HFFc6 (cell line): Measurements from ENCODE around the gene GPC6. TPM values are rescaled to one million over a fixed set of nuclear protein-coding genes. Genes with fewer than 3 reads are reported as not detected.
A peak's percentile ranks its signal among the peaks of the same experiment; 100 is the strongest.

Source experiments
- DNase-seq: peaks from one replicate; pipeline ENCODE4 v3.0.0-alpha.2; 2018
- H3K27ac Mint-ChIP-seq: 2 replicates; pipeline ENCODE4 v1.8.0; 2020; ENCODE audit warnings: mild to moderate bottlenecking, mixed read lengths
- H3K27me3 Mint-ChIP-seq: 2 replicates; pipeline ENCODE4 v1.8.0; 2021; ENCODE audit warnings: mild to moderate bottlenecking, moderate library complexity, mixed read lengths; ENCODE audit not compliant: insufficient read depth
- H3K36me3 Mint-ChIP-seq: 2 replicates; pipeline ENCODE4 v1.8.0; 2021; ENCODE audit warnings: low read depth, mixed read lengths
- H3K4me1 Mint-ChIP-seq: 2 replicates; pipeline ENCODE4 v1.8.0; 2020; ENCODE audit warnings: low read depth, mixed read lengths
- H3K4me3 Mint-ChIP-seq: 2 replicates; pipeline ENCODE4 v1.8.0; 2020; ENCODE audit warnings: mild to moderate bottlenecking, moderate library complexity, mixed read lengths
- H3K9me3 Mint-ChIP-seq: 2 replicates; pipeline ENCODE4 v1.8.0; 2020; ENCODE audit warnings: mild to moderate bottlenecking, mixed read lengths
- CTCF ChIP-seq: fragments of 200-600 bp; sonication (generic); IDR thresholded peaks from 2 replicates; pipeline ENCODE4 v1.5.0; 2021; ENCODE audit warnings: antibody characterized with exemption, mild to moderate bottlenecking
- total RNA-seq, 6 experiments: library from RNA; stranded (reverse); fragmentation: NEBNext Ultra II Directional; extraction: Animal tissue kit (Norgen Biotek cat#: 25700); gene quantifications; 2 replicates in 1 of 6; 3 replicates in 5 of 6; pipeline ENCODE4 v1.2.3, GENCODE V29; 2021

The GPC6 gene
- total RNA-seq, 6 experiments from 2014 or later: 3.0 to 5.3 (median 4.4) TPM

GRCh38 chr13:94210816-94211215 is 984.2 kb downstream of the GPC6 start:
- no peaks in the 10 kb centered on the region for H3K4me1 Mint-ChIP-seq
- DNase-seq: no peak
- no peaks in the 10 kb centered on the region for H3K9me3 Mint-ChIP-seq
- no peak overlapping the region for H3K27ac Mint-ChIP-seq
- no peaks in the 10 kb centered on the region for H3K36me3 Mint-ChIP-seq
- H3K4me3 Mint-ChIP-seq: no peak overlapping the region
- no peak for TF ChIP-seq CTCF
- H3K27me3 Mint-ChIP-seq: no peaks in the 10 kb centered on the region

GRCh38 chr13:94212196-94212595 is 985.6 kb downstream of the GPC6 start:
- no peak for TF ChIP-seq CTCF
- Mint-ChIP-seq H3K36me3 (no peaks in the 10 kb centered on the region), H3K4me1 (peaks cover 4% of the 10 kb centered on the region), H3K27ac (no peak overlapping the region), H3K4me3 (no peak overlapping the region), H3K27me3 (no peaks in the 10 kb centered on the region), H3K9me3 (no peaks in the 10 kb centered on the region)
- DNase-seq: no peak

- H3K36me3 Mint-ChIP-seq: no peaks in the 10 kb centered on the region
- H3K4me1 Mint-ChIP-seq: peaks cover 16% of the 10 kb centered on the region
- no peak for TF ChIP-seq CTCF
- H3K4me3 Mint-ChIP-seq: no peak overlapping the region
- H3K27ac Mint-ChIP-seq: no peak overlapping the region
- H3K9me3 Mint-ChIP-seq: no peaks in the 10 kb centered on the region
- H3K27me3 Mint-ChIP-seq: no peaks in the 10 kb centered on the region
- DNase-seq: no peak
Measured at GRCh38 chr13:94214121-94214520, 987.5 kb downstream of the GPC6 start.

- peaks cover 16% of the 10 kb centered on the region for H3K4me1 Mint-ChIP-seq
- H3K27ac Mint-ChIP-seq: no peak overlapping the region
- H3K9me3 Mint-ChIP-seq: no peaks in the 10 kb centered on the region
Measured at GRCh38 chr13:94214975-94215374, 988.4 kb downstream of the GPC6 start.

GRCh38 chr13:94216476-94216875 is 989.9 kb downstream of the GPC6 start:
- Mint-ChIP-seq H3K27me3 (no peaks in the 10 kb centered on the region), H3K27ac (no peak overlapping the region), H3K9me3 (no peaks in the 10 kb centered on the region), H3K4me1 (peaks cover 16% of the 10 kb centered on the region), H3K4me3 (no peak overlapping the region), H3K36me3 (no peaks in the 10 kb centered on the region)
- DNase-seq: no peak
- TF ChIP-seq CTCF: no peak

More at GRCh38 chr13:94214975-94215374, 988.4 kb downstream of the GPC6 start:
- Mint-ChIP-seq H3K36me3 (no peaks in the 10 kb centered on the region), H3K27me3 (no peaks in the 10 kb centered on the region), H3K4me3 (no peak overlapping the region)
- DNase-seq: no peak
- no peak for TF ChIP-seq CTCF

GRCh38 chr13:94217370-94217769 is 990.8 kb downstream of the GPC6 start:
- H3K4me1 Mint-ChIP-seq: peaks cover 16% of the 10 kb centered on the region
- no peak for TF ChIP-seq CTCF
- H3K4me3 Mint-ChIP-seq: no peak overlapping the region
- DNase-seq: peak; percentile 32
- no peak overlapping the region; the same call in 1 of the 2 replicates for H3K27ac Mint-ChIP-seq
- no peaks in the 10 kb centered on the region for H3K36me3 Mint-ChIP-seq
- H3K9me3 Mint-ChIP-seq: no peaks in the 10 kb centered on the region
- no peaks in the 10 kb centered on the region for H3K27me3 Mint-ChIP-seq
